Measurements from ENCODE around the gene TFRC.
"Not testable (repeated sequence)": the region's sequence is repeated elsewhere in the genome, so short reads cannot be mapped to it uniquely, and the experiment has no call there.

The TFRC gene

DNA sequence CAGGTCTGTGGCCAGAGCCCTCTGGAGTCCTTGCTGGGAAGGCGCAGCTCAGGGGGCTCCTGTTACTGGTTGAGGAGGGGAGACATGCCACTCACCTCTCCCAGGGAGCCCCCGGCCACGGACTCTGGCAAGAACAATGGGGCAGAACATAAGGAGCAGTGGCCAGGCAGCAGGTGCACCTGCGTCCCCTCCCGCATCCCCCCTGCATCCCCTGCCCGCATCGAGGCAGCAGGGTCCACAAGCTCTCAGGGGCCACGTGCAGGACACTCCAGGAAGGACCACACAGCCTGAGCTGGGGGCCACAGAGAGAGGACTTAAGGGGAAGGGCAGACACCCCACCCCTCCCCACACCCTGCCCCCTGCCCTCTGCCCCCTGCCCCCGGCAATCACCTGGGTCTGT, 73.0 kb downstream of the TFRC start:
- WGBS, 2 experiments: 85 to 92% methylated on average over 9 of the region's 9 CpGs
- Histone ChIP-seq H3K27me3 (ENCODE audit: control insufficient read depth, insufficient read depth, low read length, poor library complexity, severe bottlenecking) (no peaks in the 10 kb centered on the region), H3K9me3 (ENCODE audit: control insufficient read depth, low read length) (no peaks in the 10 kb centered on the region), H3K4me3 (ENCODE audit: insufficient read depth, low read depth, low read length) (no peak overlapping the region), H3K4me1 (ENCODE audit: control insufficient read depth, insufficient read depth, low read length) (no peaks in the 10 kb centered on the region), H3K36me3 (ENCODE audit: control insufficient read depth, insufficient read depth, low read length) (no peaks in the 10 kb centered on the region), H3K27ac (ENCODE audit: insufficient read depth, low read depth, low read length, poor library complexity, severe bottlenecking) (no peak overlapping the region)

DNA sequence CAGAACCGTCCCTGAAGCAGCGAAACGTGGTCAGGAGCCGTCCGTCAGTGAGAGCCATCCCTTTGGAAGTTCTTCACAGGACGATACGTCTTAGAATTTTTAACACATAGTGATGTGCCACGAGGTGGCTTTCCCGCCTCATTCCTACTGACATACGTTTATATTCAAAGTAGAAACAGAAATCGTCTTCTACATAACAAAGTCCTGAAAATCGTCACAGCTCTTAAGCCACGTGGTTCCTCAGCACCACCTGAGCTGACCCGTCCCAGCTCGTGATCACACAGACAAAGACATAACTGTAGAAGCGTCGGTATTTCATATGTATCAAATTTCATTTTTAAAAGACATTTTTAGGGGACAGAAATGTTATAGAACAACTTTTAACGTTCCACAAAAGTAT, 73.5 kb downstream of the TFRC start:
- 94% methylated on average over 16 to 18 of the region's 18 CpGs for WGBS, 2 experiments
- H3K4me1 ChIP-seq (ENCODE audit: control insufficient read depth, insufficient read depth, low read length): no peaks in the 10 kb centered on the region

DNA sequence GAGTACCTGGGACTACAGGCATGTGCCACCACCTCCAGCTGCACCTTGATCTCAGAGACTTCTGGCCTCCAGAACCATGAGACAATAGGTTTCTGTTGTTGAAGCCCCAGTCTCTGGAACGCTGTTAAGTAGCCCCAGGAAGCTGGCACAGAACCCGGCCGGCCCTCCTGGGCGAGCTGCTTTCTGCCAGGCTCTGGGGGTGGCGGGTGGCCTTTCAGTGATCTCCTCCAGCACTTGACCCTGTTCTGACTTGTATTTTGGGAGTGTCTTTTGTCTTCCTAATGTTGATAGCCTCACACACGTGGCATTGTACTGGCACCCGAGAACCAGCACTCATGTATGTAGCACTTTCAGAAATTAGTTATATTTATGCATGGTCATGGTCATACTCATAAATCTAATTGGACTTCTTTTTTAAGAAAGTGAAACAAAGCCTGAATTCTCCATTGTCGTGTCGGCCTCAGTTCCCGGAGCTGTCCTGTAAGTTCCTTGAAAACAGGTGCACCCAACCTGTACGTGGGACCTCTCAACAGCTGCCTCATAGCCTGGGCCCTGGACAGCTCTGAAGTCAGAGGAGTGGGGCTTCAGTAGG, 74.0 kb downstream of the TFRC start:
- Histone ChIP-seq H3K4me3 (ENCODE audit: insufficient read depth, low read depth, low read length) (no peak overlapping the region), H3K27me3 (ENCODE audit: control insufficient read depth, insufficient read depth, low read length, poor library complexity, severe bottlenecking) (no peaks in the 10 kb centered on the region), H3K4me1 (ENCODE audit: control insufficient read depth, insufficient read depth, low read length) (no peaks in the 10 kb centered on the region), H3K9me3 (ENCODE audit: control insufficient read depth, low read length) (no peaks in the 10 kb centered on the region), H3K36me3 (ENCODE audit: control insufficient read depth, insufficient read depth, low read length) (no peaks in the 10 kb centered on the region), H3K27ac (ENCODE audit: insufficient read depth, low read depth, low read length, poor library complexity, severe bottlenecking) (no peak overlapping the region)
- WGBS, 2 experiments: 94 to 97% methylated on average over 11 of the region's 11 CpGs

More for the DNA sequence above, 73.5 kb downstream of the TFRC start:
- no peaks in the 10 kb centered on the region for H3K36me3 ChIP-seq (ENCODE audit: control insufficient read depth, insufficient read depth, low read length)
- H3K9me3 ChIP-seq (ENCODE audit: control insufficient read depth, low read length): no peaks in the 10 kb centered on the region
- no peak overlapping the region for H3K4me3 ChIP-seq (ENCODE audit: insufficient read depth, low read depth, low read length)
- H3K27me3 ChIP-seq (ENCODE audit: control insufficient read depth, insufficient read depth, low read length, poor library complexity, severe bottlenecking): no peaks in the 10 kb centered on the region
- H3K27ac ChIP-seq (ENCODE audit: insufficient read depth, low read depth, low read length, poor library complexity, severe bottlenecking): no peak overlapping the region

DNA sequence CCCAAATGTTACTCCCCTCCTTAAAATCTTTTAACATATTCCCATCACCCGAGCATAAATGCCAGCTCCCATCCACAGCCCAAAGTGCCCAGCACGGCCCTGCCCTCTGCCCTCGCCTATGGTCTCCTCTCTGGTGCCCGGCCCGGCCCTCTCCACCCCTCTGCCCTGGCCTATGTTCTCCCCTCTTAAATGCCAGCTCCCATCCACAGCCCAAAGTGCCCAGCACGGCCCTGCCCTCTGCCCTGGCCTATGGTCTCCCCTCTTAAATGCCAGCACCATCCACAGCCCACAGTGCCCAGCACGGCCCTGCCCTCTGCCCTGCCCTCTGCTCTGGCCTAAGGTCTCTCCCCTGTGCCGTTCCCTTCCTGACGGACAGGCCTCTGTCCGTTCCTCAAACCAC, 76.6 kb downstream of the TFRC start:
- not testable (repeated sequence) for H3K27ac ChIP-seq (ENCODE audit: insufficient read depth, low read depth, low read length, poor library complexity, severe bottlenecking); H3K27me3 ChIP-seq (ENCODE audit: control insufficient read depth, insufficient read depth, low read length, poor library complexity, severe bottlenecking); H3K4me3 ChIP-seq (ENCODE audit: insufficient read depth, low read depth, low read length); H3K36me3 ChIP-seq (ENCODE audit: control insufficient read depth, insufficient read depth, low read length); H3K4me1 ChIP-seq (ENCODE audit: control insufficient read depth, insufficient read depth, low read length); H3K9me3 ChIP-seq (ENCODE audit: control insufficient read depth, low read length)
- WGBS, 2 experiments: 90 to 93% methylated on average over 8 of the region's 10 CpGs

DNA sequence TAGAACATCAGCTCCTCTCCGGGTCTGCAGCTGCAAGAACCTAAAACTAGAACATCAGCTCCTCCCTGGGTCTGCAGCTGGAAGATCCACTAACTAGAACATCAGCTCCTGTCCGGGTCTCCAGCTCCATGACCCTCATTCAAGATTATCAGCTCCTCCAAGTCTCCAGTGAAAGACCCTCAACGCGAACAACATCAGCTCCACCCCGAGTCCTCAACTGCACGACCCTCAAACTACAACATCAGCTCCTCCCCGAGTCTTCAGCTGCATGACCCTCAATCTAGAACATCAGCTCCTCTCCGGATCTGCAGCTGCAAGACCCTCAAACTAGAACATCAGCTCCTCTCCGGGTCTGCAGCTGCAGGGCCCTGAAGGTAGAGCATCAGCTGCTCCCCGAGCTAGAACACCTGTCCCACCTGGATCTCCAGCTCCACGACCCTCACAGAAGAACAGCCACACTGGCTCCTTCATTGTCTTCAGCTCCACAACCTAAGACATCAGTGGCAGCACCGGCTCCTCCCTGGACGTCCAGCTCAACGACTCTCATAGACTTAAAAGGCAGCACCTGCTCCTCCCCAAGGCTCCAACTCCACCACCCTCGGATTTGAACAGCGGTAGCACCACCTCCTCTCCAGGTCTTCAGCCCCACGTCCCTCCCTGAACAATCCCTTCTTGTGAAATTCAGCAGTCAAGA, 77.4 kb downstream of the TFRC start:
- not testable (repeated sequence) for H3K9me3 ChIP-seq (ENCODE audit: control insufficient read depth, low read length); H3K4me1 ChIP-seq (ENCODE audit: control insufficient read depth, insufficient read depth, low read length); H3K4me3 ChIP-seq (ENCODE audit: insufficient read depth, low read depth, low read length); H3K36me3 ChIP-seq (ENCODE audit: control insufficient read depth, insufficient read depth, low read length); H3K27me3 ChIP-seq (ENCODE audit: control insufficient read depth, insufficient read depth, low read length, poor library complexity, severe bottlenecking); H3K27ac ChIP-seq (ENCODE audit: insufficient read depth, low read depth, low read length, poor library complexity, severe bottlenecking)
- 87 to 88% methylated on average over 17 of the region's 17 CpGs for WGBS, 2 experiments

DNA sequence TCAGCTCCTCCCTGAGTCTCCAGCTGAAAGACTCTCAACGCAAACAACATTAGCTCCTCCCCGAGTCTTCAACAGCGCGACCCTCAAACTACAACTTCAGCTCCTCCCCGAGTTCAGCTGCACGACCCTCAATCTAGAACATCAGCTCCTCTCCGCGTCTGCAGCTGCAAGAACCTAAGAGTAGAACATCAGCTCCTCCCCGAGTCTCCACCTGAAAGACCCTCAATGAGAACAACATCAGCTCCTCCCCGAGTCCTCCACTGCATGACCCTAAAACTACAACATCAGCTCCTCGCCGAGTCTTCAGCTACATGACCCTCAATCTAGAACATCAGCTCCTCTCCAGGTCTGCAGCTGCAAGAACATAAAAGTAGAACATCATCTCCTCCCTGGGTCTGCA, 78.3 kb downstream of the TFRC start:
- 91 to 95% methylated on average over 12 of the region's 12 CpGs for WGBS, 2 experiments
- no peak overlapping the region for H3K27ac ChIP-seq (ENCODE audit: insufficient read depth, low read depth, low read length, poor library complexity, severe bottlenecking)
- no peaks in the 10 kb centered on the region for H3K4me1 ChIP-seq (ENCODE audit: control insufficient read depth, insufficient read depth, low read length)
- H3K27me3 ChIP-seq (ENCODE audit: control insufficient read depth, insufficient read depth, low read length, poor library complexity, severe bottlenecking): no peaks in the 10 kb centered on the region
- no peaks in the 10 kb centered on the region for H3K36me3 ChIP-seq (ENCODE audit: control insufficient read depth, insufficient read depth, low read length)
- no peaks in the 10 kb centered on the region for H3K9me3 ChIP-seq (ENCODE audit: control insufficient read depth, low read length)
- H3K4me3 ChIP-seq (ENCODE audit: insufficient read depth, low read depth, low read length): no peak overlapping the region

DNA sequence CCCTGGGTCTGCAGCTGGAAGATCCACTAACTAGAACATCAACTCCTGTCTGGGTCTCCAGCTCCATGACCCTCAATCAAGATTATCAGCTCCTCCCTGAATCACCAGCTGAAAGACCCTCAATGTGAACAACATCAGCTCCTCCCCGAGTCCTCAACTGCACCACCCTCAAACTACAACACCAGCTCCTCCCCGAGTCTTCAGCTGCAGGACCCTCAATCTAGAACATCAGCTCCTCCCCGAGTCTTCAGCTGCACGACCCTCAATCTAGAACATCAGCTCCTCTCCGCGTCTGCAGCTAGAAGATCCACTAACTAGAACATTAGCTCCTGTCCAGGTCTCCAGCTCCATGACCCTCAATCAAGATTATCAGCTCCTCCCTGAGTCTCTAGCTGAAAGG, 79.2 kb downstream of the TFRC start:
- H3K27me3 ChIP-seq (ENCODE audit: control insufficient read depth, insufficient read depth, low read length, poor library complexity, severe bottlenecking); H3K4me3 ChIP-seq (ENCODE audit: insufficient read depth, low read depth, low read length): not testable (repeated sequence)
- 89 to 92% methylated on average over 6 of the region's 6 CpGs for WGBS, 2 experiments

DNA sequence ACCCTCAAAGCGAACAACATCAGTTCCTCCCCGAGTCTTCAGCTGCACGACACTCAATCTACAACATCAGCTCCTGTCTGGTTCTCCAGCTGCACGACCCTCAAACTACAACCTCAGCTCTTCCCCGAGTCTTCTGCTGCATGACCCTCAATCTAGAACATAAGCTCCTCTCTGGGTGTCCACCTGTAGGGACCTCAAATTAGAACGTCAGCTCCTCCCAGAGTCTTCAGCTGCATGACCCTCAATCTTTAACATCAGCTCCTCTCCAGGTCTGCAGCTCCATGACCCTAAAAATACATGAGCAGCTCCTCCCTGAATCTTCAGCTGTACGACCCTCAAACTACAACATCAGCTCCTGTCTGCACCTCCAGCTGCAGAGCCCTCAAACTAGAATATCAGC, 80.7 kb downstream of the TFRC start:
- H3K27me3 ChIP-seq (ENCODE audit: control insufficient read depth, insufficient read depth, low read length, poor library complexity, severe bottlenecking); H3K36me3 ChIP-seq (ENCODE audit: control insufficient read depth, insufficient read depth, low read length); H3K4me3 ChIP-seq (ENCODE audit: insufficient read depth, low read depth, low read length); H3K4me1 ChIP-seq (ENCODE audit: control insufficient read depth, insufficient read depth, low read length); H3K27ac ChIP-seq (ENCODE audit: insufficient read depth, low read depth, low read length, poor library complexity, severe bottlenecking); H3K9me3 ChIP-seq (ENCODE audit: control insufficient read depth, low read length): not testable (repeated sequence)
- 87 to 88% methylated on average over 7 of the region's 7 CpGs for WGBS, 2 experiments

More for the DNA sequence above, 79.2 kb downstream of the TFRC start:
- H3K27ac ChIP-seq (ENCODE audit: insufficient read depth, low read depth, low read length, poor library complexity, severe bottlenecking); H3K9me3 ChIP-seq (ENCODE audit: control insufficient read depth, low read length); H3K4me1 ChIP-seq (ENCODE audit: control insufficient read depth, insufficient read depth, low read length); H3K36me3 ChIP-seq (ENCODE audit: control insufficient read depth, insufficient read depth, low read length): not testable (repeated sequence)

DNA sequence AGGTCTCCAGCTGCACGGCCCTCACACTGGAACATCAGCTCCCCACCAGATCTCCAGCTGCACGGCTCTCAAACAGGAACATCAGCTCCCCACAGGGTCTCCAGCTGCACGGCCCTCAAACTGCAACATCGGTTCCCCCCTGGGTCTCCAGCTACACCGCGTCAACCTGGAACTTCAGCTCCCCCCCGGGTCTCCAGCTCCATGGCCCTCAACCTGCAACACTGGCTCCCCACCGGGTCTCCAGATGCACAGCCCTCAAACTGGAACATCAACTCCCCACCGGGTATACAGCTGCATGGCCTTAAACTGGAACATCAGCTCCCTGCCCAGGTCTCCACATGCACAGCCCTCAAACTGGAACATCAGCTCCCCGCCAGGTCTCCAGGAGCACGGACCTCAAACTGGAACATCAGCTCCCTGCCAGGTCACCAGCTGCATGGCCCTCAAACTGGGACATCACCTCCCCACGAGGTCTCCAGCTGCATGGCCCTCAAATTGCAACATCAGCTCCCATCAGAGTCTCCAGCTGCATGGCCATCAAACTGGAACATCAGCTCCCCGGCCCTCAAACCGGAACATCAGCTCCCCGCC, 81.4 kb downstream of the TFRC start:
- not testable (repeated sequence) for H3K4me3 ChIP-seq (ENCODE audit: insufficient read depth, low read depth, low read length); H3K27me3 ChIP-seq (ENCODE audit: control insufficient read depth, insufficient read depth, low read length, poor library complexity, severe bottlenecking); H3K4me1 ChIP-seq (ENCODE audit: control insufficient read depth, insufficient read depth, low read length); H3K36me3 ChIP-seq (ENCODE audit: control insufficient read depth, insufficient read depth, low read length); H3K27ac ChIP-seq (ENCODE audit: insufficient read depth, low read depth, low read length, poor library complexity, severe bottlenecking); H3K9me3 ChIP-seq (ENCODE audit: control insufficient read depth, low read length)
- WGBS, 2 experiments: 92 to 94% methylated on average over 14 to 15 of the region's 15 CpGs

DNA sequence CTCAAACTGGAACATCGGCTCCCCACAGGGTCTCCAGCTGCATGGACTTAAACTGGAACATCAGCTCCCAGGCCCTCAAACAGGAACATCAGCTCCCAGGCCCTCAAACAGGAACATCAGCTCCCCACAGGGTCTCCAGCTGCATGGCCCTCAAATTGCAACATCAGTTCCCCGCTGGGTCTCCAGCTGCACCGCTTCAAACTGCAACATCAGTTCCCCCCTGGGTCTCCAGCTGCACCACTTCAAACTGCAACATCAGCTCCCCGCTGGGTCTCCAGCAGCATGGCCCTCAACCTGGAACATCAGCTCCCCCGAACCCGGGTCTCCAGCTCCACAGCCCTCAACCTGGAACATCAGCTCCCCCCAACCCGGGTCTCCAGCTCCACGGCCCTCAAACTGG, 82.0 kb downstream of the TFRC start:
- no peak overlapping the region for H3K27ac ChIP-seq (ENCODE audit: insufficient read depth, low read depth, low read length, poor library complexity, severe bottlenecking)
- no peaks in the 10 kb centered on the region for H3K9me3 ChIP-seq (ENCODE audit: control insufficient read depth, low read length)
- no peaks in the 10 kb centered on the region for H3K4me1 ChIP-seq (ENCODE audit: control insufficient read depth, insufficient read depth, low read length)
- 91 to 93% methylated on average over 8 of the region's 8 CpGs for WGBS, 2 experiments
- H3K36me3 ChIP-seq (ENCODE audit: control insufficient read depth, insufficient read depth, low read length): no peaks in the 10 kb centered on the region
- H3K4me3 ChIP-seq (ENCODE audit: insufficient read depth, low read depth, low read length): no peak overlapping the region
- no peaks in the 10 kb centered on the region for H3K27me3 ChIP-seq (ENCODE audit: control insufficient read depth, insufficient read depth, low read length, poor library complexity, severe bottlenecking)
